AG04450 (cell line): ENCODE measurements around the gene EML1. TPM values are rescaled to one million over a fixed set of nuclear protein-coding genes. Genes with fewer than 3 reads are reported as not detected.

Experiments
- CTCF ChIA-PET: fragments of 300-600, 350-600 bp; formaldehyde crosslinking; extraction: SDS; loops from one replicate; lab custom pipeline; 2022; ENCODE audit warnings: antibody characterized with exemption, inconsistent platforms; lab: Charles Lee
- POLR2A ChIA-PET: fragments of 350-600 bp; formaldehyde crosslinking; extraction: SDS; loops from one replicate; lab custom pipeline; 2021; ENCODE audit warnings: antibody characterized with exemption, inconsistent platforms; lab: Yijun Ruan, JAX
- DNase-seq: peaks from one replicate; pipeline ENCODE4 v3.0.0-alpha.2; 2011; ENCODE audit warnings: low read depth, low spot score
- H3K27ac ChIP-seq: one replicate; pipeline ENCODE4 v1.5.1; 2012; ENCODE audit warnings: low read depth, low read length, control low read depth
- H3K27me3 ChIP-seq: one replicate; pipeline ENCODE4 v1.6.0; 2012; ENCODE audit warnings: low read length; ENCODE audit not compliant: control insufficient read depth, insufficient read depth
- H3K4me3 ChIP-seq: 2 replicates; pipeline ENCODE4 v1.5.1; 2011; ENCODE audit warnings: mild to moderate bottlenecking, low read depth, low read length, control low read depth
- H3K9me3 ChIP-seq: 2 replicates; pipeline ENCODE4 v1.5.1; 2012; ENCODE audit warnings: low read length; ENCODE audit not compliant: control insufficient read depth, insufficient read depth
- polyA plus RNA-seq: library from polyadenylated mRNA; depleted of rRNA; stranded (reverse); fragments of >200 nt; gene quantifications from 2 replicates; pipeline ENCODE4 v1.2.3, GENCODE V29; 2011
- TF ChIP-seq, protein P1 (sequence below): IDR thresholded peaks from 2 replicates; pipeline ENCODE4 v1.5.1; 2011; ENCODE audit warnings: low read depth, low read length, control low read depth, inconsistent platforms

The EML1 gene
- polyA plus RNA-seq, 1 experiment, result 37.7 TPM

DNA sequence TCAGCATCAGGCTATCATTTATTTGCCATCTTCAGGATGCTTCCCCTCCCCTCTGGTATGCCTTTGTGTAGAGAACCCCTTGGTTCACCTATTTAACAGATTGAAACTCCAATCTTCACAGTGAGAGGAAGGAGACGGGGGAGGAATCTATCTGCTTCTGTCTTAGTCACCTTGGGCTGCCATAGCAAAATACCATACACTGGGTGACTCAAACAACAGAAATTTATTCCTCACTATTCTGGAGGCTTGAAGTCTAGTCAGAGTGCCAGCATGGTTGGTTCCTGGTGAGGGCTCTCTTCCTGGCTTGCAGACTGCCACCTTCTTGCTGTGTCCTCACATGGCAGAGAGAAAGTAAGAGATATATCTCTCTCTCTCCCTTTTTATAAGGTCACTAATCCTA is 13.5 kb upstream of the EML1 start:
- Histone ChIP-seq H3K27ac (no peak overlapping the region), H3K9me3 (peaks cover 4% of the 10 kb centered on the region; the same call in 1 of the 2 replicates), H3K4me3 (no peak overlapping the region), H3K27me3 (no peaks in the 10 kb centered on the region)
- no peak for DNase-seq
- TF ChIP-seq, protein P1, sequence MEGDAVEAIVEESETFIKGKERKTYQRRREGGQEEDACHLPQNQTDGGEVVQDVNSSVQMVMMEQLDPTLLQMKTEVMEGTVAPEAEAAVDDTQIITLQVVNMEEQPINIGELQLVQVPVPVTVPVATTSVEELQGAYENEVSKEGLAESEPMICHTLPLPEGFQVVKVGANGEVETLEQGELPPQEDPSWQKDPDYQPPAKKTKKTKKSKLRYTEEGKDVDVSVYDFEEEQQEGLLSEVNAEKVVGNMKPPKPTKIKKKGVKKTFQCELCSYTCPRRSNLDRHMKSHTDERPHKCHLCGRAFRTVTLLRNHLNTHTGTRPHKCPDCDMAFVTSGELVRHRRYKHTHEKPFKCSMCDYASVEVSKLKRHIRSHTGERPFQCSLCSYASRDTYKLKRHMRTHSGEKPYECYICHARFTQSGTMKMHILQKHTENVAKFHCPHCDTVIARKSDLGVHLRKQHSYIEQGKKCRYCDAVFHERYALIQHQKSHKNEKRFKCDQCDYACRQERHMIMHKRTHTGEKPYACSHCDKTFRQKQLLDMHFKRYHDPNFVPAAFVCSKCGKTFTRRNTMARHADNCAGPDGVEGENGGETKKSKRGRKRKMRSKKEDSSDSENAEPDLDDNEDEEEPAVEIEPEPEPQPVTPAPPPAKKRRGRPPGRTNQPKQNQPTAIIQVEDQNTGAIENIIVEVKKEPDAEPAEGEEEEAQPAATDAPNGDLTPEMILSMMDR, result no peak
- POLR2A ChIA-PET, result no interaction called here
- CTCF ChIA-PET, result no interaction called here

DNA sequence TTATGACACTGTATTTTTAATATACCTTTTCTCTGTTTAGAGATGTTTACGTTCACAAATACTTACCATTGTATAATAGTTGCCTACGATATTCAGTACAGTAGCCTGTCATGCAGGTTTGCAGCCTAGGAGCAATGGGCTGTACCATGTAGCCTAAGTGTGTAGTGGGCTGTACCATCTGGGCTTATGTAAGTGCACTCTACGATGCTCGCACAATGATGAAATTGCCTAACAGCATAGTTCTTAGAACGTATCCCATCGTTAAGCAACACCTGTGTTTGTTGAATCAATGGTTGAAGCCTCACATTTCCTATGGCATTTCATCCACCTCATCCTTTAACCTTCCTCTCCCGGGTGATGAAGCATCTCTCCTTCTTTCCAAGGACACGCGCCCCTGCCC is 12.5 kb upstream of the EML1 start:
- DNase-seq, result no peak
- no peak overlapping the region for H3K27ac ChIP-seq
- TF ChIP-seq, protein P1, result no peak
- peaks cover 4% of the 10 kb centered on the region; the same call in 1 of the 2 replicates for H3K9me3 ChIP-seq
- no peak overlapping the region for H3K4me3 ChIP-seq
- POLR2A ChIA-PET, result no interaction called here
- CTCF ChIA-PET, result no interaction called here
- H3K27me3 ChIP-seq, result no peaks in the 10 kb centered on the region

DNA sequence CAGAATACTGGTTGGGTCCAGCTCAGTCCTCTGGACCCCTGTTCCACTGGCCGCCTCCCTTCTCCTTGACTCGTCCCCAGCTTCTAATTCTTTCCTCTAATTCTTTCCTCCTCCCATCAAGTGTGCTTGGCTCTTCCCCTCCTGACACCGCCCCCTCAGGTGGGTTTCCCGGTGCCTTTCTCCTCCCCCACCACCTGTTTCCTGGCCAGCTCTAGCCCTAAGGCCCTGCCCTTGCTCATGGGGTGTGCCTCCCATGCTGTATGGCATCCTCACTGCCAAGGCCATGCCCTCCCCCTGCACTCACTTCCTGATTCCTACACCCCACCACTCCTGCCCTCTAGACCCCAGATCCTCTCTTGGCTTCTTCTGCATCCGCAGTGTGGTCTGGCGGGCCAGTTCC is 12.1 kb upstream of the EML1 start:
- H3K27me3 ChIP-seq, result no peaks in the 10 kb centered on the region
- CTCF ChIA-PET, result no interaction called here
- POLR2A ChIA-PET, result no interaction called here
- H3K4me3 ChIP-seq, result no peak overlapping the region
- TF ChIP-seq, protein P1, result no peak
- H3K27ac ChIP-seq, result no peak overlapping the region
- no peak for DNase-seq
- H3K9me3 ChIP-seq, result peaks cover 4% of the 10 kb centered on the region; the same call in 1 of the 2 replicates

DNA sequence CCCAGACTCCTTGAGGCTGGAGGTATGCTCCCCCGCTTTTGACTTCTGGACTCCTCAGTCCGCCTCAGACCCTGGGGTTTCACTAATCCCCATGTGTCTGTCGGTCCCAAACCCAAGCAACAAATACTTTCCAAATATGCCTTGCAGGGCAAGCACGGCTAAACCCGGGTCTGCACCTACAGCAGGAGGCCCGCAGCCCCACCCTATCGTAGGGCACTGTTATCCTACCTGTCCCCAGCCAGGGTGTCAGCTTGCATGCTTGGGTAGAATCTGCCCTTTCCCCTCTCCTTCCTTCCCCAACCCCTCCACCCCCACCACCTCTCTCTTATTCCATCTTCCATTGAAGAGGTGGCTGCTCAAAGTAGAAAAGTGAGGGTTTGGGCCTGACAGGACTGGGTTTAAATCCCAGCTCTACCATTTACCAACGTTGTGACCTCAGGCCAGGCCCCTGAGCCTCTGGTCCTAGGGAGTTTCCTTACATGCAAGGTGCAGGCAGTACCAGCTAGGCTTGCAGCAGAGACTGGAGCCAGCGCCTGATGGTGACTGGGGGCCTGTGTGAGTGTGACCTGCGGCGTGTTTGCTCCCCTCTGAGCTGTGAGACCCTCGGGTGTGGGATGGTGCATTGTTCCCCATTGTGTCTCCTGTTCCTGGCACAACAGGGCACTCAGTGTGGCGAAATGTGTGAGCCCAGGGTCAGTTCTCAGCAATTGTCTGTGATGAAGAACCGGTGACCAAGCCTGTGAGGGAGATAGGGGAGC is 11.2 kb upstream of the EML1 start:
- no peak overlapping the region for H3K4me3 ChIP-seq
- TF ChIP-seq, protein P1, result no peak
- ChIA-PET POLR2A (no interaction called here), CTCF (no interaction called here)
- H3K27ac ChIP-seq, result no peak overlapping the region
- peaks cover 4% of the 10 kb centered on the region; the same call in 1 of the 2 replicates for H3K9me3 ChIP-seq
- no peaks in the 10 kb centered on the region for H3K27me3 ChIP-seq
- DNase-seq, result no peak

DNA sequence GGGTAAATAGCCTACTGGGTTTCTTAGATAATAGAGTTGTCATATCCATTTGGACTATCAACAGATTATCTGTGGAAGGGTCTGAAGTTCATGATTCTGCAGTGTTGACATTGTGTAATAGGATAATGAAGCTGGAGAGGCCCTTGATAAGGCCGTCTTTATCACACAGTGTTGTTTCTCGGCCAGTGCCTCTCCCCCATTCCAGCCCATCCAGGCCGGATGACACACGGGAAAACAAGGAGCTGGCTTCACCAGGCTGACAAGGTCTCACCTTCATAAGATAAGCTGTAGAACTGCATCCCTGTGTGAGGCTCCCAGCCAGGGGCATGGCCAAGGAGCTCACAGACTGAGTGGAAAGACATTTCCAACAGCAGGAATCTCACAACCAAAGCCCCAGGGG is 8.7 kb upstream of the EML1 start:
- CTCF ChIA-PET, result interaction anchor here (0.6 kb wide), 1 partner anchor 37 kb away, joined by 8 read pairs; no protein-coding TSS in a partner anchor
- Histone ChIP-seq H3K9me3 (no peaks in the 10 kb centered on the region; the same call in 1 of the 2 replicates), H3K27me3 (no peaks in the 10 kb centered on the region), H3K27ac (no peak overlapping the region), H3K4me3 (no peak overlapping the region)
- POLR2A ChIA-PET, result no interaction called here
- DNase-seq, result no peak
- TF ChIP-seq, protein P1, result no peak
